ENCODE results near the gene MAML1.
"Not testable (repeated sequence)": the region's sequence is repeated elsewhere in the genome, so short reads cannot be mapped to it uniquely, and the experiment has no call there.

Gene MAML1

GRCh38 chr5:179779826-179780225 lies 47.2 kb downstream of the MAML1 start:
- CTCF ChIA-PET = interaction anchor here (1.3 to 11.8 kb wide), 3 partner anchors 13 to 134 kb away, joined by 3 to 139 read pairs (median 37); partner anchors contain the start of gene LTC4S
- POLR2A ChIA-PET = no interaction called here
- no peak for DNase-seq
- Histone ChIP-seq H3K27ac (ENCODE audit: insufficient read depth in 1 of 2, low read depth in 1 of 2, low read length in 2 of 2, poor library complexity in 1 of 2, severe bottlenecking in 2 of 2) (no peak overlapping the region), H3K4me1 (ENCODE audit: control extremely low read depth in 1 of 4, control insufficient read depth in 4 of 4, insufficient read depth in 4 of 4, low read length in 3 of 4) (peaks cover 0 to 33% (median 10%) of the 10 kb centered on the region in 4 experiments), H3K4me3 (ENCODE audit: control insufficient read depth in 1 of 7, extremely low read depth in 1 of 7, insufficient read depth in 4 of 7, low read depth in 2 of 7, low read length in 6 of 7) (no peak overlapping the region), H3K27me3 (replicated peaks in 2 of 5; ENCODE audit: control insufficient read depth in 4 of 5, insufficient read depth in 5 of 5, low read length in 4 of 5) (no peaks in the 10 kb centered on the region), H3K36me3 (ENCODE audit: control insufficient read depth in 4 of 4, insufficient read depth in 4 of 4, low read length in 3 of 4) (peaks cover 6 to 52% (median 32%) of the 10 kb centered on the region in 4 experiments), H3K9me3 (ENCODE audit: control extremely low read depth in 1 of 5, control insufficient read depth in 4 of 5, insufficient read depth in 2 of 5, low read depth in 1 of 5, low read length in 4 of 5) (no peaks in the 10 kb centered on the region)
- 96% methylated on average over 4 of the region's 4 CpGs for WGBS (ENCODE audit: insufficient coverage)

DNA sequence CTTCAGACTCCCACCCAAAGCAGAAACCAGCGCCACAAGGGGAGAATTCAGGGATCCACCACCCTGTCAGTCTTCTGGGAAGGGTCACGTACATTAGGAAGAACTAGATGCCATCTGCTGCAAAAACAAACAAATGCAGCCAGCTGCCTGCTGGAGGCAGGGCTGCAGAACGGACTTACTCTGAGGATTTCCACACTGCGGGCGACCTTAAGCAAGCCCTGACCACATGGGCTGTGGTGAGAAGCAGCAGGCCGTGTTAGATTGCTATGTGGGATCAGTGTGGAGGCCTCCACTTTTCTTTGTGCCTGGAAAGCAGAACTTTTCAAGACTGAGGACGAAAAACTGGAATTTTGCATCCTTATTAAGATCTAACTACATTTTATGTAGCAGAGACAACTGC lies 47.7 kb downstream of the MAML1 start:
- WGBS (ENCODE audit: insufficient coverage) = 96% methylated on average over 6 of the region's 7 CpGs
- peaks cover 0 to 33% (median 10%) of the 10 kb centered on the region in 4 experiments for H3K4me1 ChIP-seq (ENCODE audit: control extremely low read depth in 1 of 4, control insufficient read depth in 4 of 4, insufficient read depth in 4 of 4, low read length in 3 of 4)
- no peak overlapping the region for H3K27ac ChIP-seq (ENCODE audit: insufficient read depth in 1 of 2, low read depth in 1 of 2, low read length in 2 of 2, poor library complexity in 1 of 2, severe bottlenecking in 2 of 2)
- peaks cover 6 to 46% (median 28%) of the 10 kb centered on the region in 4 experiments for H3K36me3 ChIP-seq (ENCODE audit: control insufficient read depth in 4 of 4, insufficient read depth in 4 of 4, low read length in 3 of 4)
- H3K9me3 ChIP-seq (ENCODE audit: control extremely low read depth in 1 of 5, control insufficient read depth in 4 of 5, insufficient read depth in 2 of 5, low read depth in 1 of 5, low read length in 4 of 5) = no peaks in the 10 kb centered on the region
- H3K27me3 ChIP-seq (replicated peaks in 2 of 5; ENCODE audit: control insufficient read depth in 4 of 5, insufficient read depth in 5 of 5, low read length in 4 of 5) = no peaks in the 10 kb centered on the region
- no peak overlapping the region for H3K4me3 ChIP-seq (ENCODE audit: control insufficient read depth in 1 of 7, extremely low read depth in 1 of 7, insufficient read depth in 4 of 7, low read depth in 2 of 7, low read length in 6 of 7)
- DNase-seq = no peak
- ChIA-PET CTCF (interaction anchor here (1.3 to 11.8 kb wide), 3 partner anchors 12 to 134 kb away, joined by 3 to 139 read pairs (median 37); partner anchors contain the start of gene LTC4S), POLR2A (interaction anchor here (1.2 kb wide), 1 partner anchor 16 kb away, joined by 3 read pairs; no protein-coding TSS in a partner anchor)

DNA sequence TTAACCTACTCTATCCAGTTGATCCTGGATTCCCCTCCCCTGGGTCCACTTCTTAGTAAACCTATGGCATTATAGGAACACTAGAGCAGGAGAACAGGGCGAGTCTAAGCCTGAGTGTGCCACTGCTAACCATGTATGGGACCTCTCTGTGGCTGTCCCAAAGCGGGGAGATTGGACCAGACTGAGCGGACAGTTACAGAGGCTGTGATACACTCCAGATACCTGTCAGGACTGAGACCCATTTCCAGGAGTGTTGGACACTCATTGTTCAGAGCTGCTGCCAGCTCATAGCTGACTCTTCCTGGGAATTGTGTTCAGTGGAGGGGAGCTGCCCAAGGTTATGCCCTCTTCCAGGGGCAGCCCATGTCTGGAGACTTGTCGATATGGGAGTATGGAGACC lies 49.2 kb downstream of the MAML1 start:
- Histone ChIP-seq H3K4me1 (ENCODE audit: control extremely low read depth in 1 of 4, control insufficient read depth in 4 of 4, insufficient read depth in 4 of 4, low read length in 3 of 4) (peaks cover 0 to 26% (median 10%) of the 10 kb centered on the region in 4 experiments), H3K27ac (ENCODE audit: insufficient read depth in 1 of 2, low read depth in 1 of 2, low read length in 2 of 2, poor library complexity in 1 of 2, severe bottlenecking in 2 of 2) (no peak overlapping the region), H3K36me3 (ENCODE audit: control insufficient read depth in 4 of 4, insufficient read depth in 4 of 4, low read length in 3 of 4) (peaks cover 0 to 32% (median 18%) of the 10 kb centered on the region in 4 experiments), H3K4me3 (ENCODE audit: control insufficient read depth in 1 of 7, extremely low read depth in 1 of 7, insufficient read depth in 4 of 7, low read depth in 2 of 7, low read length in 6 of 7) (no peak overlapping the region), H3K9me3 (ENCODE audit: control extremely low read depth in 1 of 5, control insufficient read depth in 4 of 5, insufficient read depth in 2 of 5, low read depth in 1 of 5, low read length in 4 of 5) (no peaks in the 10 kb centered on the region), H3K27me3 (replicated peaks in 2 of 5; ENCODE audit: control insufficient read depth in 4 of 5, insufficient read depth in 5 of 5, low read length in 4 of 5) (no peaks in the 10 kb centered on the region)
- POLR2A ChIA-PET = interaction anchor here (0.5 to 1.2 kb wide), 2 partner anchors 14 to 27 kb away, joined by 3 read pairs; no protein-coding TSS in a partner anchor
- no peak for DNase-seq
- CTCF ChIA-PET = interaction anchor here (1.4 to 11.8 kb wide), 3 partner anchors 11 to 16 kb away, joined by 4 to 139 read pairs (median 37); partner anchors contain the start of gene LTC4S
- 93% methylated on average over 4 of the region's 4 CpGs for WGBS (ENCODE audit: insufficient coverage)

GRCh38 chr5:179783128-179783527 lies 50.5 kb downstream of the MAML1 start:
- peaks cover 0 to 18% (median 1%) of the 10 kb centered on the region in 4 experiments for H3K4me1 ChIP-seq (ENCODE audit: control extremely low read depth in 1 of 4, control insufficient read depth in 4 of 4, insufficient read depth in 4 of 4, low read length in 3 of 4)
- POLR2A ChIA-PET = interaction anchor here (0.7 kb wide), 1 partner anchor 21 kb away, joined by 3 read pairs; no protein-coding TSS in a partner anchor
- peaks cover 0 to 24% (median 15%) of the 10 kb centered on the region in 4 experiments for H3K36me3 ChIP-seq (ENCODE audit: control insufficient read depth in 4 of 4, insufficient read depth in 4 of 4, low read length in 3 of 4)
- DNase-seq = no peak
- CTCF ChIA-PET = interaction anchor here (1.2 to 11.8 kb wide), 5 partner anchors 8 to 29 kb away, joined by 3 to 139 read pairs (median 4); partner anchors contain the start of gene LTC4S
- WGBS (ENCODE audit: insufficient coverage) = 98% methylated on average over 8 of the region's 9 CpGs
- H3K27me3 ChIP-seq (replicated peaks in 2 of 5; ENCODE audit: control insufficient read depth in 4 of 5, insufficient read depth in 5 of 5, low read length in 4 of 5) = no peaks in the 10 kb centered on the region
- no peak overlapping the region for H3K27ac ChIP-seq (ENCODE audit: insufficient read depth in 1 of 2, low read depth in 1 of 2, low read length in 2 of 2, poor library complexity in 1 of 2, severe bottlenecking in 2 of 2)
- no peak overlapping the region for H3K4me3 ChIP-seq (ENCODE audit: control insufficient read depth in 1 of 7, extremely low read depth in 1 of 7, insufficient read depth in 4 of 7, low read depth in 2 of 7, low read length in 6 of 7)
- H3K9me3 ChIP-seq (ENCODE audit: control extremely low read depth in 1 of 5, control insufficient read depth in 4 of 5, insufficient read depth in 2 of 5, low read depth in 1 of 5, low read length in 4 of 5) = no peaks in the 10 kb centered on the region

DNA sequence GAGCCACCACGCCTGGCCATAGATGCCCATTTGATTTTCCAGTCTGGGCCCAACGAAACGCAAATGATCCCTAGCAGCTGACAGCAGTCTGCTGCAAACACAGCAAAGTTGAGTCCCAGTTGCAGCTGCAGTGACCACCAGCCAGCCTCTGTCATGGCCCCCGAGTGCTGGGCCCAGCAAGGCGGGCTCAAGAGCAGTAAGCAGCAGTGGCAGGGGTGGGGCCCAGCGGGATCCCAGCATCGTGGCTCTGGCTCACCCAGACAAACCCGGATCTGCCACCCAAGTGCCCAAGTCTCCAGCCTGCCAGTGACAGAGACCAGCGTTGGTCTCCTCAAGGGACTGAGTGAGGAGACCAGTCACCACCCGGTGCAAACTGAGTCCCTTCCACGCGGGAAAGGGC lies 54.2 kb downstream of the MAML1 start:
- ChIA-PET CTCF (interaction anchor here (0.7 to 2.2 kb wide), 4 partner anchors 10 to 82 kb away, joined by 3 to 9 read pairs (median 5); no protein-coding TSS in a partner anchor), POLR2A (no interaction called here)
- DNase-seq = no peak
- Histone ChIP-seq H3K9me3 (ENCODE audit: control extremely low read depth in 1 of 5, control insufficient read depth in 4 of 5, insufficient read depth in 2 of 5, low read depth in 1 of 5, low read length in 4 of 5) (no peaks in the 10 kb centered on the region), H3K27ac (ENCODE audit: insufficient read depth in 1 of 2, low read depth in 1 of 2, low read length in 2 of 2, poor library complexity in 1 of 2, severe bottlenecking in 2 of 2) (no peak overlapping the region), H3K36me3 (ENCODE audit: control insufficient read depth in 4 of 4, insufficient read depth in 4 of 4, low read length in 3 of 4) (peaks cover 0 to 8% (median 3%) of the 10 kb centered on the region in 4 experiments), H3K4me1 (ENCODE audit: control extremely low read depth in 1 of 4, control insufficient read depth in 4 of 4, insufficient read depth in 4 of 4, low read length in 3 of 4) (peaks cover 0 to 8% (median 6%) of the 10 kb centered on the region in 4 experiments), H3K4me3 (ENCODE audit: control insufficient read depth in 1 of 7, extremely low read depth in 1 of 7, insufficient read depth in 4 of 7, low read depth in 2 of 7, low read length in 6 of 7) (no peak overlapping the region), H3K27me3 (replicated peaks in 2 of 5; ENCODE audit: control insufficient read depth in 4 of 5, insufficient read depth in 5 of 5, low read length in 4 of 5) (no peaks in the 10 kb centered on the region)
- 84% methylated on average over 12 of the region's 12 CpGs for WGBS (ENCODE audit: insufficient coverage)

DNA sequence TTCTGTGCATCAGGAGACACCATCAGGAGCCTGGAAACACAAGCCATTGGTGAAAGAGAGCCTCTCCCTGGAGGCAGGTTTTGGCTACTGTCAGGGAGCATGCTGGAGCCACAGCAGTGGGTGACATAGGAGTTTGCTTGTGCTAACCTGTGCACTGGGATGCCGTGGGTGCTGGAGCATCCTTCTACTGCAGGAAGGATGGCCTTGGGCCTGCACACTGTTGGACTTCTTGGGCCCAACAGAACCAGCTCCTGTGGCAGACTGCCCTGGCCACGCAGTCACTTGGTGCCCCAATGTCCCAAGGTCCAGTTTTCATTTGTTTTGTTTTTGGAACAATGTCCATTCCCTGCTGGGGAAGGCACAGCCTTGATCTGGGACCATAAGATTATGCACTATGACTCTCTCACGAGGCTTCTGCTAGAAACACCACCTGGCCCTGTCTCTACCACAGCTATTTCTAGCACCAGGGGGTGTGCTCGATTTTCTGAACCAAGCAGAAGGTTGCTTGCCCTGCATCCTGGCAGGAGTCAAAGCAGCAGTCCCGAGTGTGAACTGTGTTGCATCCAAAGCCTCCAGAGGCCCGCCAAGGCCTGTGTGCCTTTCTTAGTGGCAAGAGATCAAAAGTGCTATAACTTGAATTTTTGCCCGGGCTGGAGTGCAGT lies 55.7 kb downstream of the MAML1 start:
- no peaks in the 10 kb centered on the region for H3K36me3 ChIP-seq (ENCODE audit: control insufficient read depth in 4 of 4, insufficient read depth in 4 of 4, low read length in 3 of 4)
- DNase-seq = no peak
- H3K9me3 ChIP-seq (ENCODE audit: control extremely low read depth in 1 of 5, control insufficient read depth in 4 of 5, insufficient read depth in 2 of 5, low read depth in 1 of 5, low read length in 4 of 5) = no peaks in the 10 kb centered on the region
- no peak overlapping the region for H3K27ac ChIP-seq (ENCODE audit: insufficient read depth in 1 of 2, low read depth in 1 of 2, low read length in 2 of 2, poor library complexity in 1 of 2, severe bottlenecking in 2 of 2)
- no peaks in the 10 kb centered on the region for H3K27me3 ChIP-seq (replicated peaks in 2 of 5; ENCODE audit: control insufficient read depth in 4 of 5, insufficient read depth in 5 of 5, low read length in 4 of 5)
- ChIA-PET POLR2A (no interaction called here), CTCF (interaction anchor here (1.2 to 3.3 kb wide), 6 partner anchors 10 to 28 kb away, joined by 3 to 15 read pairs (median 8); no protein-coding TSS in a partner anchor)
- 99% methylated on average over 7 of the region's 7 CpGs for WGBS (ENCODE audit: insufficient coverage)
- H3K4me1 ChIP-seq (ENCODE audit: control extremely low read depth in 1 of 4, control insufficient read depth in 4 of 4, insufficient read depth in 4 of 4, low read length in 3 of 4) = peaks cover 0 to 22% (median 21%) of the 10 kb centered on the region in 4 experiments
- H3K4me3 ChIP-seq (ENCODE audit: control insufficient read depth in 1 of 7, extremely low read depth in 1 of 7, insufficient read depth in 4 of 7, low read depth in 2 of 7, low read length in 6 of 7) = no peak overlapping the region

DNA sequence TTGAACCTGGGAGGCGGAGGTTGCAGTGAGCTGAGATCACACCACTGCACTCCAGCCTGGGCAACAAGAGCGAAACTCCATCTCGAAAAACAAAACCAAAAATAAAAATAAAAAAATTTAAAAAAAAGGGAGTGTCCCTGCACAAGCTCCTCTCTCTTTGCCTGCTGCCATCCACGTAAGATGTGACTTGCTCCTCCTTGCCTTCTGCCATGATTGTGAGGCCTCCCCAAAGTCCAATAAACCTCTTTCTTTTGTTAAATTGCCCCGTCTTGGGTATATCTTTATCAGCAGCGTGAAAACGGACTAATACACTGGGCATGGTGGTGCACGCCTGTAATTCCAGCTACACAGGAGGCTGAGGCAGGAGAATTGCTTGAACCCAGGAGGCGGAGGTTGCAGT lies 56.7 kb downstream of the MAML1 start:
- H3K36me3 ChIP-seq (ENCODE audit: control insufficient read depth in 4 of 4, insufficient read depth in 4 of 4, low read length in 3 of 4); H3K27me3 ChIP-seq (replicated peaks in 2 of 5; ENCODE audit: control insufficient read depth in 4 of 5, insufficient read depth in 5 of 5, low read length in 4 of 5); DNase-seq; H3K9me3 ChIP-seq (ENCODE audit: control extremely low read depth in 1 of 5, control insufficient read depth in 4 of 5, insufficient read depth in 2 of 5, low read depth in 1 of 5, low read length in 4 of 5); H3K4me3 ChIP-seq (ENCODE audit: control insufficient read depth in 1 of 7, extremely low read depth in 1 of 7, insufficient read depth in 4 of 7, low read depth in 2 of 7, low read length in 6 of 7); POLR2A ChIA-PET; H3K27ac ChIP-seq (ENCODE audit: insufficient read depth in 1 of 2, low read depth in 1 of 2, low read length in 2 of 2, poor library complexity in 1 of 2, severe bottlenecking in 2 of 2): not testable (repeated sequence)
- 97% methylated on average over 6 of the region's 9 CpGs for WGBS (ENCODE audit: insufficient coverage)
- CTCF ChIA-PET = interaction anchor here (1.8 to 3.3 kb wide), 3 partner anchors 12 to 26 kb away, joined by 8 to 15 read pairs (median 10); no protein-coding TSS in a partner anchor
- peaks cover 2 to 32% (median 30%) of the 10 kb centered on the region in 4 experiments for H3K4me1 ChIP-seq (ENCODE audit: control extremely low read depth in 1 of 4, control insufficient read depth in 4 of 4, insufficient read depth in 4 of 4, low read length in 3 of 4)
